Endometrial microvascular endothelial cells (primary cell): ENCODE data around the gene MYO1H. TPM values are rescaled to one million over a fixed set of nuclear protein-coding genes. Genes with fewer than 3 reads are reported as not detected.

Experiments
- total RNA-seq: library from RNA; depleted of rRNA; stranded (reverse); fragments of >200 nt; gene quantifications from one replicate; pipeline ENCODE4 v1.2.3, GENCODE V29; 2015; ENCODE audit errors: inconsistent ontology term

Gene MYO1H
- total RNA-seq, 1 donor from 2014 or later = not detected

Other genes starting within 250 kb of the MYO1H start
- 2.5 TPM for gene ACACB, start 231.3 kb upstream of the MYO1H start, total RNA-seq
- not detected for gene FOXN4, start 38.6 kb upstream of the MYO1H start, total RNA-seq
- gene KCTD10, start 129.4 kb downstream of the MYO1H start, total RNA-seq = 63.0 TPM
- gene UBE3B, start 129.7 kb downstream of the MYO1H start, total RNA-seq = 60.6 TPM
- gene MMAB, start 225.6 kb downstream of the MYO1H start, total RNA-seq = 34.9 TPM
- 41.6 TPM for gene MVK, start 225.9 kb downstream of the MYO1H start, total RNA-seq